HepG2 (cell line): ENCODE measurements around the gene MRPL48. TPM values are rescaled to one million over a fixed set of nuclear protein-coding genes. Genes with fewer than 3 reads are reported as not detected.

Experiments used
- CEBPG ChIP-seq: IDR thresholded peaks from 2 replicates; pipeline ENCODE4 v1.6.1; 2016
- HNF4A ChIP-seq: sonication (generic); formaldehyde crosslinking; IDR thresholded peaks from 2 replicates; pipeline ENCODE4 v1.4.0; 2020; ENCODE audit warnings: missing genetic modification reagents
- HNRNPL ChIP-seq: fragments of 200-400 bp; formaldehyde crosslinking; IDR thresholded peaks from 2 replicates; pipeline ENCODE4 v1.6.1; 2017; ENCODE audit warnings: mild to moderate bottlenecking, low read depth, low read length
- KAT7 ChIP-seq: IDR thresholded peaks from 2 replicates; pipeline ENCODE4 v1.6.1; 2018; ENCODE audit warnings: borderline replicate concordance, missing compliant biosample characterization
- KDM1A ChIP-seq: IDR thresholded peaks from 2 replicates; pipeline ENCODE4 v1.6.1; 2016; ENCODE audit warnings: missing compliant biosample characterization
- KLF16 ChIP-seq, 2 experiments: sonication (generic) in 1 of 2; formaldehyde crosslinking in 1 of 2; IDR thresholded peaks; 2 replicates each; pipeline versions ENCODE4 v1.6.1 to v1.8.0; 2016 to 2023; ENCODE audit warnings: missing genetic modification reagents in 2 of 2, missing compliant biosample characterization in 1 of 2
- MAFG ChIP-seq: sonication (generic); formaldehyde crosslinking; IDR thresholded peaks from 2 replicates; pipeline ENCODE4 v1.5.1; 2020; ENCODE audit warnings: mild to moderate bottlenecking, missing genetic modification reagents
- MTF1 ChIP-seq: sonication (generic); formaldehyde crosslinking; IDR thresholded peaks from 2 replicates; pipeline ENCODE4 v1.5.0; 2020; ENCODE audit warnings: missing genetic modification reagents
- PHB2 ChIP-seq: fragments of 450-650 bp; IDR thresholded peaks from 2 replicates; pipeline ENCODE4 v1.6.1; 2018; ENCODE audit not compliant: partially characterized antibody
- SNAPC2 ChIP-seq: sonication (generic); formaldehyde crosslinking; IDR thresholded peaks from 2 replicates; pipeline ENCODE4 v1.8.1; 2022; ENCODE audit warnings: mild to moderate bottlenecking, missing genetic modification reagents
- SP4 ChIP-seq: sonication (generic); formaldehyde crosslinking; IDR thresholded peaks from 2 replicates; pipeline ENCODE4 v1.8.1; 2023; ENCODE audit warnings: mild to moderate bottlenecking, missing genetic modification reagents
- TCF7L2 ChIP-seq: IDR thresholded peaks from 2 replicates; pipeline ENCODE4 v1.6.1; 2011; ENCODE audit warnings: mild to moderate bottlenecking, low read depth, low read length, moderate library complexity
- TOE1 ChIP-seq: sonication (generic); formaldehyde crosslinking; IDR thresholded peaks from 2 replicates; pipeline ENCODE4 v1.4.0; 2020; ENCODE audit warnings: mild to moderate bottlenecking, missing genetic modification reagents
- ZBTB21 ChIP-seq: sonication (generic); formaldehyde crosslinking; IDR thresholded peaks from 2 replicates; pipeline ENCODE4 v1.4.0; 2020; ENCODE audit warnings: missing genetic modification reagents
- polyA plus RNA-seq, 8 experiments: library from polyadenylated mRNA; depleted of rRNA in 3 of 8; stranded (reverse) in 7 of 8; unstranded in 1 of 8; fragments of >200 nt; fragmentation: Illumina TruSeq in 4 of 8; extraction: Trizol in 4 of 8; gene quantifications; 2 replicates each; pipeline versions ENCODE4 v1.2.1 to v1.2.3, GENCODE V29; 2011 to 2016; ENCODE audit warnings: low read depth in 4 of 8, missing spikeins in 1 of 8, mixed read lengths in 1 of 8; ENCODE audit not compliant: insufficient read depth in 1 of 8
- total RNA-seq, 5 experiments: library from RNA; depleted of rRNA; stranded (reverse); fragments of >200 nt; fragmentation: Illumina TruSeq; extraction: Trizol; gene quantifications; 2 replicates each; pipeline ENCODE4 v1.2.3, GENCODE V29; 2016; ENCODE audit warnings: low read depth in 1 of 5
- TF ChIP-seq, protein P1 (sequence below): fragments of 450-650 bp; IDR thresholded peaks from 2 replicates; pipeline ENCODE4 v1.6.1; 2017
- TF ChIP-seq, protein P2 (sequence below): sonication (generic); formaldehyde crosslinking; conservative IDR thresholded peaks from 2 replicates; pipeline ENCODE4 v1.4.0; 2020; ENCODE audit warnings: missing genetic modification reagents
- TF ChIP-seq, protein P3 (sequence below): sonication (generic); formaldehyde crosslinking; IDR thresholded peaks from 2 replicates; pipeline ENCODE4 v1.4.0; 2020; ENCODE audit warnings: low read depth, mild to moderate bottlenecking, missing genetic modification reagents
- TF ChIP-seq, protein P4 (sequence below): sonication (generic); formaldehyde crosslinking; IDR thresholded peaks from 2 replicates; pipeline ENCODE4 v1.4.0; 2020; ENCODE audit warnings: missing genetic modification reagents, mild to moderate bottlenecking, borderline replicate concordance
- TF ChIP-seq, protein P5 (sequence below): sonication (generic); formaldehyde crosslinking; IDR thresholded peaks from 2 replicates; pipeline ENCODE4 v1.8.0; 2022; ENCODE audit warnings: missing genetic modification reagents, mild to moderate bottlenecking, inconsistent platforms, borderline replicate concordance
- TF ChIP-seq, protein P6 (sequence below): sonication (generic); formaldehyde crosslinking; IDR thresholded peaks from 2 replicates; pipeline ENCODE4 v1.5.0; 2020; ENCODE audit warnings: mild to moderate bottlenecking, missing genetic modification reagents

MRPL48 gene
- total and polyA plus RNA-seq, 2 of the 13 experiments (the other 11 are each of a cell fraction or from before 2014, with no cell fraction given): 61.2 to 67.9 TPM

DNA sequence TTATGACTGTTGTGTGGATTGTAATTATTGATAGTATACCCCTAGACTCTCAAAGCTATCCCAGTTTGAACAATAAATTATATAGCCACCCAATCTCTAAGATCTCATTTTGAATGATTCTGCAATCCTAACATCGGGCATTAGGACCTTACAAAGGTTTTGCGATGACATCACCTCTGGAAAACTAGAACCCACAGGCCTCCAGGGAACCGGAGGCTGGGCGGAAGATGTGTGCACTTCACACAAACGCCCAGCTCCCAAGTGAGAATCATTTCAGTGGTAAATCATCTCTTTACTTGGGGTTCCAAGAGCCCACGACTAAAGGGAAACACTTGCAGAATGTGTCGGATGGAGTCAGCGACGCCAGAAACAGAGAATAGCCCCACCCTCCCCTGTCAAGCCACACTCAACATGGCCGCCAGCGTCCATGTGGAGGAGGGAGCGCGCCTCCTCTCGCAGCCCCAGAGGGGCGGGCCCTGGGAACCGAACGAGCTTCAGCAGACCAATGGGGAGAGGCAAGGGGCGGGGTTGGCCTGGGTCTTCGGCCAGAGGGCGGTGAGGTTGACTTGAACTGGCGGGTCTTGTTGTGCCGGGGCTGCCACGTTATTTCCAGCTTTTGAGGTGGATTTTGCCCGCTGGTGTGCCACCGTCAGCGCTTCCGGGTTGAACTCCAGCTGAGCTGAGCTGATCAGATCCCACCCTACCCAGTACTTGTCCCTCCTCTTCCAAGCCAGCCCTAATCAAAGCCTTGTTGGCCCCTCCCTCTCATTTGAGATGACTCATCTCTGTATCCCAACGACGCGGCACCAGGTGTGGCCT is 8.4 kb upstream of the MRPL48 start (continued):
- TF ChIP-seq, protein P1, sequence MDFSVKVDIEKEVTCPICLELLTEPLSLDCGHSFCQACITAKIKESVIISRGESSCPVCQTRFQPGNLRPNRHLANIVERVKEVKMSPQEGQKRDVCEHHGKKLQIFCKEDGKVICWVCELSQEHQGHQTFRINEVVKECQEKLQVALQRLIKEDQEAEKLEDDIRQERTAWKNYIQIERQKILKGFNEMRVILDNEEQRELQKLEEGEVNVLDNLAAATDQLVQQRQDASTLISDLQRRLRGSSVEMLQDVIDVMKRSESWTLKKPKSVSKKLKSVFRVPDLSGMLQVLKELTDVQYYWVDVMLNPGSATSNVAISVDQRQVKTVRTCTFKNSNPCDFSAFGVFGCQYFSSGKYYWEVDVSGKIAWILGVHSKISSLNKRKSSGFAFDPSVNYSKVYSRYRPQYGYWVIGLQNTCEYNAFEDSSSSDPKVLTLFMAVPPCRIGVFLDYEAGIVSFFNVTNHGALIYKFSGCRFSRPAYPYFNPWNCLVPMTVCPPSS: no peak
- TF ChIP-seq HNRNPL (peak; percentile 92), KDM1A (CRISPR knock-in tag) (no peak), TOE1 (CRISPR knock-in tag) (no peak), SNAPC2 (no peak), KAT7 (no peak; the same call in 1 of the 2 replicates), KLF16 (CRISPR knock-in tag; IDR thresholded peaks at IDR 0.05) (peak in 1 of 2 experiments; percentile 68; a peak in 1 of 4 replicates), SP4 (CRISPR knock-in tag) (peak; percentile 97), PHB2 (no peak), MAFG (CRISPR knock-in tag) (no peak), MTF1 (CRISPR knock-in tag) (no peak), TCF7L2 (no peak), HNF4A (CRISPR knock-in tag) (peak; percentile 82), ZBTB21 (CRISPR knock-in tag) (peak; percentile 20; the same call in 1 of the 2 replicates), CEBPG (CRISPR knock-in tag) (0 out of 2 replicates have a peak, but pooled peaks have one; percentile 50)
- TF ChIP-seq, protein P2, sequence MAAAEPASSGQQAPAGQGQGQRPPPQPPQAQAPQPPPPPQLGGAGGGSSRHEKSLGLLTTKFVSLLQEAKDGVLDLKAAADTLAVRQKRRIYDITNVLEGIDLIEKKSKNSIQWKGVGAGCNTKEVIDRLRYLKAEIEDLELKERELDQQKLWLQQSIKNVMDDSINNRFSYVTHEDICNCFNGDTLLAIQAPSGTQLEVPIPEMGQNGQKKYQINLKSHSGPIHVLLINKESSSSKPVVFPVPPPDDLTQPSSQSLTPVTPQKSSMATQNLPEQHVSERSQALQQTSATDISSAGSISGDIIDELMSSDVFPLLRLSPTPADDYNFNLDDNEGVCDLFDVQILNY (CRISPR knock-in tag): no peak
- TF ChIP-seq, protein P3, sequence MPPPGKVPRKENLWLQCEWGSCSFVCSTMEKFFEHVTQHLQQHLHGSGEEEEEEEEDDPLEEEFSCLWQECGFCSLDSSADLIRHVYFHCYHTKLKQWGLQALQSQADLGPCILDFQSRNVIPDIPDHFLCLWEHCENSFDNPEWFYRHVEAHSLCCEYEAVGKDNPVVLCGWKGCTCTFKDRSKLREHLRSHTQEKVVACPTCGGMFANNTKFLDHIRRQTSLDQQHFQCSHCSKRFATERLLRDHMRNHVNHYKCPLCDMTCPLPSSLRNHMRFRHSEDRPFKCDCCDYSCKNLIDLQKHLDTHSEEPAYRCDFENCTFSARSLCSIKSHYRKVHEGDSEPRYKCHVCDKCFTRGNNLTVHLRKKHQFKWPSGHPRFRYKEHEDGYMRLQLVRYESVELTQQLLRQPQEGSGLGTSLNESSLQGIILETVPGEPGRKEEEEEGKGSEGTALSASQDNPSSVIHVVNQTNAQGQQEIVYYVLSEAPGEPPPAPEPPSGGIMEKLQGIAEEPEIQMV (CRISPR knock-in tag): no peak
- TF ChIP-seq, protein P4, sequence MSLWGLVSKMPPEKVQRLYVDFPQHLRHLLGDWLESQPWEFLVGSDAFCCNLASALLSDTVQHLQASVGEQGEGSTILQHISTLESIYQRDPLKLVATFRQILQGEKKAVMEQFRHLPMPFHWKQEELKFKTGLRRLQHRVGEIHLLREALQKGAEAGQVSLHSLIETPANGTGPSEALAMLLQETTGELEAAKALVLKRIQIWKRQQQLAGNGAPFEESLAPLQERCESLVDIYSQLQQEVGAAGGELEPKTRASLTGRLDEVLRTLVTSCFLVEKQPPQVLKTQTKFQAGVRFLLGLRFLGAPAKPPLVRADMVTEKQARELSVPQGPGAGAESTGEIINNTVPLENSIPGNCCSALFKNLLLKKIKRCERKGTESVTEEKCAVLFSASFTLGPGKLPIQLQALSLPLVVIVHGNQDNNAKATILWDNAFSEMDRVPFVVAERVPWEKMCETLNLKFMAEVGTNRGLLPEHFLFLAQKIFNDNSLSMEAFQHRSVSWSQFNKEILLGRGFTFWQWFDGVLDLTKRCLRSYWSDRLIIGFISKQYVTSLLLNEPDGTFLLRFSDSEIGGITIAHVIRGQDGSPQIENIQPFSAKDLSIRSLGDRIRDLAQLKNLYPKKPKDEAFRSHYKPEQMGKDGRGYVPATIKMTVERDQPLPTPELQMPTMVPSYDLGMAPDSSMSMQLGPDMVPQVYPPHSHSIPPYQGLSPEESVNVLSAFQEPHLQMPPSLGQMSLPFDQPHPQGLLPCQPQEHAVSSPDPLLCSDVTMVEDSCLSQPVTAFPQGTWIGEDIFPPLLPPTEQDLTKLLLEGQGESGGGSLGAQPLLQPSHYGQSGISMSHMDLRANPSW (CRISPR knock-in tag): peak; percentile 63; the same call in 1 of the 2 replicates
- TF ChIP-seq, protein P5, sequence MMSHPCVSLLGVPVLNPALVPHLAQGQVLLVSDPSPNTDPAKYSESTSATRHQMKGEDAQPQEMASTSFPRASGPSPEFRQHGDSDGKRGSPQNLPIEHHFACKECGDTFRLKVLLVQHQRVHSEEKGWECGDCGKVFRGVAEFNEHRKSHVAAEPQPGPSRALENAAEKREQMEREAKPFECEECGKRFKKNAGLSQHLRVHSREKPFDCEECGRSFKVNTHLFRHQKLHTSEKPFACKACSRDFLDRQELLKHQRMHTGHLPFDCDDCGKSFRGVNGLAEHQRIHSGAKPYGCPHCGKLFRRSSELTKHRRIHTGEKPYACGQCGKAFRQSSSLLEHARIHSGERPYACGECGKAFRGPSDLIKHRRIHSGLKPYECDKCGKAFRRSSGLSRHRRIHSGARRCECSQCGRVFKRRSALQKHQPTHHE: peak; percentile 33; the same call in 1 of the 2 replicates
- TF ChIP-seq, protein P6, sequence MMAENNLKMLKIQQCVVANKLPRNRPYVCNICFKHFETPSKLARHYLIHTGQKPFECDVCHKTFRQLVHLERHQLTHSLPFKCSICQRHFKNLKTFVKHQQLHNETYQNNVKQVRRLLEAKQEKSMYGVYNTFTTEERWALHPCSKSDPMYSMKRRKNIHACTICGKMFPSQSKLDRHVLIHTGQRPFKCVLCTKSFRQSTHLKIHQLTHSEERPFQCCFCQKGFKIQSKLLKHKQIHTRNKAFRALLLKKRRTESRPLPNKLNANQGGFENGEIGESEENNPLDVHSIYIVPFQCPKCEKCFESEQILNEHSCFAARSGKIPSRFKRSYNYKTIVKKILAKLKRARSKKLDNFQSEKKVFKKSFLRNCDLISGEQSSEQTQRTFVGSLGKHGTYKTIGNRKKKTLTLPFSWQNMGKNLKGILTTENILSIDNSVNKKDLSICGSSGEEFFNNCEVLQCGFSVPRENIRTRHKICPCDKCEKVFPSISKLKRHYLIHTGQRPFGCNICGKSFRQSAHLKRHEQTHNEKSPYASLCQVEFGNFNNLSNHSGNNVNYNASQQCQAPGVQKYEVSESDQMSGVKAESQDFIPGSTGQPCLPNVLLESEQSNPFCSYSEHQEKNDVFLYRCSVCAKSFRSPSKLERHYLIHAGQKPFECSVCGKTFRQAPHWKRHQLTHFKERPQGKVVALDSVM (CRISPR knock-in tag): no peak; the same call in none of the 2 replicates
